ENCODE measurements around the gene SDS.
"Not testable (repeated sequence)": the region's sequence is repeated elsewhere in the genome, so short reads cannot be mapped to it uniquely, and the experiment has no call there.

The SDS gene

GRCh38 chr12:113359133-113359938, 44.4 kb downstream of the SDS start:
- Histone ChIP-seq H3K27ac (peak overlapping the region in 20 of 21 experiments; percentile 63 to 92 (median 83)), H3K4me3 (peak overlapping the region; percentile 49 to 96 (median 94))

DNA sequence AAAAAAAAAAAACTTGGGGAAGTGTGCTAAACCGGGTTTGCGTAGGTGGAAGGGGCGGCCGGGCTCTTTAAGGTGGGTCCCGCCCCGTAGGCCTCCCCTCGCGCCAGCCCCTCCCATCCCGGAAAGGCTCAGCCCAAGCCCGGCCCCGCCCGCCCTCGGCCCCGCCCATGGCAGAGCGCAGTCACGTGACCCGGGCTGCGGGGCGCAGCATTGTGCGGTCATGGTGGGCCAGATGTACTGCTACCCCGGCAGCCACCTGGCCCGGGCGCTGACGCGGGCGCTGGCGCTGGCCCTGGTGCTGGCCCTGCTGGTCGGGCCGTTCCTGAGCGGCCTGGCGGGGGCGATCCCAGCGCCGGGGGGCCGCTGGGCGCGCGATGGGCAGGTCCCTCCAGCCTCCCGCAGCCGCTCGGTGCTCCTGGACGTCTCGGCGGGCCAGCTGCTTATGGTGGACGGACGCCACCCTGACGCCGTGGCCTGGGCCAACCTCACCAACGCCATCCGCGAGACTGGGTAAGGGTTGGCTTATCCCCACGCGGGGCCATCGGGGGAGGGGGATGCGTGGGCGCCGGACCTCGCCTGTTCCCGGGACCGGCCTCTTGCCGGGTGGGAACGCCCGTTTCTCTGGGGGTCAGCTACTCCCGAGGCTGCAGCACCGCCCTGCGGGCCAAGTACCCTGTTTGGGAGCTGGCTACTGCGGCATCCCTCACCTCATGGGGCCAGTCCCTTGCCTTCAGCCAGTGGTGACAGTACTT, 45.1 kb downstream of the SDS start, which contains the start of gene PLBD2:
Gene PLBD2, plus strand, starts transcription at position 207 of the 752 bp plus-strand sequence. Its CDS starts 14 bp downstream, at position 221.
- H3K4me3 ChIP-seq = peak within 1 kb of the TSS; percentile 49 to 96 (median 94)
- H3K27ac ChIP-seq = peak within 1 kb of the TSS; percentile 18 to 92 (median 83)

DNA sequence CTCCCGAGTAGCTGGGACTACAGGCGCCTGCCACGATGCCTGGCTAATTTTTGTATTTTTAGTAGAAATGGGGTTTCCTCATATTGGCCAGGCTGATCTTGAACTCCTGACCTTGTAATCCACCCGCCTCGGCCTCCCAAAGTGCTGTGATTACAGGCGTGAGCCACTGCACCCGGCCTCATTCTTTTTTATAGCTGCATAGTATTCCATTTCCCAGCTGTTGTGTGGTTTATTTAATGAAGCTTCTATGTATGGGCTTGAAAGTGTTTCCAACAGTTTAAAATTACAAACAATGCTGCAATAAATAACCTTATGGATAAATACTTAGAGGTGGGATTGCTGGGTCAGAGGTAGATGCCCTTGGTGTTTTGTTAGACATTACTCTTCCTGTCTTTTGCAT, 49.5 kb downstream of the SDS start:
- H3K4me3 ChIP-seq, H3K27ac ChIP-seq: not testable (repeated sequence)

GRCh38 chr12:113351089-113351488, 52.6 kb downstream of the SDS start:
- H3K4me3 ChIP-seq = no peak overlapping the region
- no peak overlapping the region for H3K27ac ChIP-seq

- Histone ChIP-seq H3K27ac (no peak overlapping the region), H3K4me3 (no peak overlapping the region)
Measured at GRCh38 chr12:113348849-113349536, 54.7 kb downstream of the SDS start.

GRCh38 chr12:113347892-113348291, 55.8 kb downstream of the SDS start:
- Histone ChIP-seq H3K27ac (no peak overlapping the region), H3K4me3 (no peak overlapping the region)

- Histone ChIP-seq H3K4me3 (no peak overlapping the region), H3K27ac (no peak overlapping the region)
Measured at GRCh38 chr12:113347107-113347506, 56.6 kb downstream of the SDS start.

GRCh38 chr12:113346353-113346752, 57.3 kb downstream of the SDS start:
- Histone ChIP-seq H3K4me3 (no peak overlapping the region), H3K27ac (no peak overlapping the region)

GRCh38 chr12:113345318-113345717, 58.4 kb downstream of the SDS start:
- Histone ChIP-seq H3K27ac (no peak overlapping the region), H3K4me3 (no peak overlapping the region)

Data from skin epidermis (tissue), 12 donors.